H1 (cell line): ENCODE measurements around the gene TOR4A. TPM values are rescaled to one million over a fixed set of nuclear protein-coding genes. Genes with fewer than 3 reads are reported as not detected.

Source experiments
- ASH2L ChIP-seq: fragments of 200-600, 300-600 bp; sonication (generic); IDR thresholded peaks from one replicate; pipeline ENCODE4 v1.7.1; 2017; ENCODE audit warnings: low read length
- ATF3 ChIP-seq: IDR thresholded peaks from 2 replicates; pipeline ENCODE4 v1.6.1; 2011; ENCODE audit warnings: low read depth, mild to moderate bottlenecking, low read length; ENCODE audit not compliant: insufficient read depth
- CHD2 ChIP-seq: IDR thresholded peaks from 2 replicates; pipeline ENCODE4 v1.6.1; 2012; ENCODE audit warnings: low read length, improper control_type of control experiment
- EP300 ChIP-seq, 2 experiments: IDR thresholded peaks; 1 replicate in 1 of 2; 2 replicates in 1 of 2; pipeline ENCODE4 v1.6.1; 2011 to 2012; ENCODE audit warnings: low read depth in 2 of 2, low read length in 2 of 2, mild to moderate bottlenecking in 2 of 2, borderline replicate concordance in 1 of 2, inconsistent platforms in 1 of 2, moderate library complexity in 1 of 2
- JUN ChIP-seq: IDR thresholded peaks from 2 replicates; pipeline ENCODE4 v1.6.1; 2011; ENCODE audit warnings: low read depth, mild to moderate bottlenecking, improper control_type of control experiment, low read length
- JUND ChIP-seq: IDR thresholded peaks from 2 replicates; pipeline ENCODE4 v1.6.1; 2011; ENCODE audit warnings: mild to moderate bottlenecking, improper control_type of control experiment, low read length
- KDM5A ChIP-seq: fragments of 200-600 bp; IDR thresholded peaks from 2 replicates; pipeline ENCODE4 v1.7.1; 2012; ENCODE audit warnings: mild to moderate bottlenecking, low read length, inconsistent platforms, mixed read lengths
- PHF8 ChIP-seq: fragments of 200-600 bp; sonication (generic); conservative IDR thresholded peaks from 2 replicates; pipeline ENCODE4 v1.7.1; 2012; ENCODE audit warnings: low read depth, mild to moderate bottlenecking, inconsistent platforms, low read length, moderate library complexity
- RBBP5 ChIP-seq: IDR thresholded peaks from 2 replicates; pipeline ENCODE4 v1.7.1; 2012; ENCODE audit warnings: low read depth, mild to moderate bottlenecking, inconsistent platforms, low read length, moderate library complexity, borderline replicate concordance
- SIN3A ChIP-seq, 2 experiments: IDR thresholded peaks in 1 of 2; conservative IDR thresholded peaks in 1 of 2; 2 replicates each; pipeline ENCODE4 v1.6.1; 2011 to 2012; ENCODE audit warnings: low read length in 2 of 2, improper control_type of control experiment in 1 of 2, low read depth in 1 of 2, mild to moderate bottlenecking in 1 of 2
- SIRT6 ChIP-seq: IDR thresholded peaks from one replicate; pipeline ENCODE4 v1.7.1; 2012; ENCODE audit warnings: low read length, inconsistent platforms
- SP4 ChIP-seq: IDR thresholded peaks from 2 replicates; pipeline ENCODE4 v1.6.1; 2012; ENCODE audit warnings: low read length, inconsistent platforms
- polyA plus RNA-seq, 7 experiments: library from polyadenylated mRNA; depleted of rRNA in 3 of 7; stranded (reverse) in 5 of 7; unstranded in 2 of 7; fragments of >200 nt in 5 of 7; fragments of 200-250 nt in 2 of 7; gene quantifications; 1 replicate in 5 of 7; 2 replicates in 1 of 7; 4 replicates in 1 of 7; pipeline versions ENCODE4 v1.2.1 to v1.2.3, GENCODE V29; 2011 to 2013; ENCODE audit warnings: missing spikeins in 2 of 7, mixed read lengths in 2 of 7
- total RNA-seq: library from RNA; stranded (reverse); fragmentation: NEBNext Ultra II Directional; extraction: Animal tissue kit (Norgen Biotek cat#: 25700); gene quantifications from 2 replicates; pipeline ENCODE4 v1.2.1, GENCODE V29; 2021

Gene TOR4A
- total and polyA plus RNA-seq, 2 of the 8 experiments (the other 6 are each of a cell fraction or from before 2014, with no cell fraction given) = 8.4 to 9.3 TPM

DNA sequence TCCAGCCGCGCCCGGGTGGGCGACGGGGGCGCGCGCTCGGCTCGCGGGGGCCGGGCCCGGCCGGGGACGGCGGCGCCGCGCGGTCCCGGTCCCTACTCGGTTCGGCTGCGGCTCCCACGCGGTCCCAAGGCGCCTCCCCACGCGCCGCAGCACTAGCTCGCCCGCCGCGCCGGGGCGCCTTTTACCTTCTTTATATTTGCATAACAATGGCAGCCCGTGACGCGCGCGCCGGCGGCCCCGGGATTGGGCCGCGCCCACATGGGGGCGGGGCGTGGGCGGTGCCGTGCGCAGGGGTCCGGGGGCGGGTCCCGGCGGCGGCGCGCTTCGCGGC, 24.6 kb downstream of the TOR4A start, which contains the start of gene NRARP (continued):
- TF ChIP-seq SP4 = no peak
- TF ChIP-seq ATF3 = no peak
- TF ChIP-seq EP300 (IDR thresholded peaks at IDR 0.05; ENCODE audit: borderline replicate concordance in 1 of 2, low read depth in 2 of 2, low read length in 2 of 2) = no peak
- TF ChIP-seq SIN3A (conservative IDR thresholded peaks at IDR 0.05 in 1 of 2, IDR thresholded peaks at IDR 0.05 in 1 of 2; ENCODE audit: low read depth in 1 of 2, low read length in 2 of 2) = no peak
- no peak for TF ChIP-seq KDM5A
- no peak for TF ChIP-seq RBBP5
- no peak for TF ChIP-seq CHD2
- TF ChIP-seq ASH2L = no peak
- no peak for TF ChIP-seq JUN
- TF ChIP-seq JUND = no peak
- TF ChIP-seq PHF8 = no peak
- TF ChIP-seq SIRT6 = no peak
